ENCODE data around the gene FASTK. TPM values are rescaled to one million over a fixed set of nuclear protein-coding genes. Genes with fewer than 3 reads are reported as not detected.

FASTK gene
- total and polyA plus RNA-seq, 7 donors = 87.1 to 194 (median 126) TPM

DNA sequence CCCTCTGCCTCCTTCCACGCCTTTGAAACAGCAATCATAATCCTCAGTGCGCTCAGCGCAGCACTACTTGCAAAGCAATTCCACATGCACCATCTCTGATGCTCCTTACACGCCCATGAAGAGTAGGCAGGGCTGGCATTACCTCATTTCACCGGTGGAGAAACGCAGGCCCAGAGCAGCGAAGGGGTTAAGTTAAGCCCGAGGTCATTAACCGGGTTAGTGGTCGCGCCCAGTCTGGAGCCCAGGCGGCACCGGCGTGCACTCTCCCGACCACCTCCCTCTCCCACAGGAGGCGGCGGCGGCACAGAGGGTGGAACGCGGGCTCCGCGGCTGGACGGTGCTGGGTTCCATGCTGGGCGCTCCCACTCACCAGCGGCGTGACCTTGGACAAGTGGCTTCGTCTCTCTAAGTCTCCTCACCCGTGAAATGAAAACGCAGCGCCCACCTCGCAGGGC is 515 bp downstream of the FASTK start:
- DNase-seq (peak in 1 of 2 donors; percentile 42), ATAC-seq (peak; percentile 7 to 21 (median 15))
- H3K36me3 ChIP-seq (ENCODE audit: insufficient read depth in 1 of 2, low read depth in 1 of 2) = peaks cover 4 to 30% of the 10 kb centered on the region in 2 donors
- H3K27me3 ChIP-seq (ENCODE audit: insufficient read depth in 3 of 3, low read length in 2 of 3) = no peaks in the 10 kb centered on the region
- intact Hi-C loops (cut with DNase I) = no loop called here
- peaks cover 44% of the 10 kb centered on the region for H3K4me1 ChIP-seq
- TF ChIP-seq, protein P1, sequence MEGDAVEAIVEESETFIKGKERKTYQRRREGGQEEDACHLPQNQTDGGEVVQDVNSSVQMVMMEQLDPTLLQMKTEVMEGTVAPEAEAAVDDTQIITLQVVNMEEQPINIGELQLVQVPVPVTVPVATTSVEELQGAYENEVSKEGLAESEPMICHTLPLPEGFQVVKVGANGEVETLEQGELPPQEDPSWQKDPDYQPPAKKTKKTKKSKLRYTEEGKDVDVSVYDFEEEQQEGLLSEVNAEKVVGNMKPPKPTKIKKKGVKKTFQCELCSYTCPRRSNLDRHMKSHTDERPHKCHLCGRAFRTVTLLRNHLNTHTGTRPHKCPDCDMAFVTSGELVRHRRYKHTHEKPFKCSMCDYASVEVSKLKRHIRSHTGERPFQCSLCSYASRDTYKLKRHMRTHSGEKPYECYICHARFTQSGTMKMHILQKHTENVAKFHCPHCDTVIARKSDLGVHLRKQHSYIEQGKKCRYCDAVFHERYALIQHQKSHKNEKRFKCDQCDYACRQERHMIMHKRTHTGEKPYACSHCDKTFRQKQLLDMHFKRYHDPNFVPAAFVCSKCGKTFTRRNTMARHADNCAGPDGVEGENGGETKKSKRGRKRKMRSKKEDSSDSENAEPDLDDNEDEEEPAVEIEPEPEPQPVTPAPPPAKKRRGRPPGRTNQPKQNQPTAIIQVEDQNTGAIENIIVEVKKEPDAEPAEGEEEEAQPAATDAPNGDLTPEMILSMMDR (IDR thresholded peaks at IDR 0.05) = no peak
- peak overlapping the region; percentile 91 for H3K4me3 ChIP-seq
- H3K27ac ChIP-seq = peak overlapping the region; percentile 89
- WGBS, 3 donors = 0 to 1% (median 1%) methylated on average over 27 to 31 of the region's 31 CpGs
- no peaks in the 10 kb centered on the region for H3K9me3 ChIP-seq

DNA sequence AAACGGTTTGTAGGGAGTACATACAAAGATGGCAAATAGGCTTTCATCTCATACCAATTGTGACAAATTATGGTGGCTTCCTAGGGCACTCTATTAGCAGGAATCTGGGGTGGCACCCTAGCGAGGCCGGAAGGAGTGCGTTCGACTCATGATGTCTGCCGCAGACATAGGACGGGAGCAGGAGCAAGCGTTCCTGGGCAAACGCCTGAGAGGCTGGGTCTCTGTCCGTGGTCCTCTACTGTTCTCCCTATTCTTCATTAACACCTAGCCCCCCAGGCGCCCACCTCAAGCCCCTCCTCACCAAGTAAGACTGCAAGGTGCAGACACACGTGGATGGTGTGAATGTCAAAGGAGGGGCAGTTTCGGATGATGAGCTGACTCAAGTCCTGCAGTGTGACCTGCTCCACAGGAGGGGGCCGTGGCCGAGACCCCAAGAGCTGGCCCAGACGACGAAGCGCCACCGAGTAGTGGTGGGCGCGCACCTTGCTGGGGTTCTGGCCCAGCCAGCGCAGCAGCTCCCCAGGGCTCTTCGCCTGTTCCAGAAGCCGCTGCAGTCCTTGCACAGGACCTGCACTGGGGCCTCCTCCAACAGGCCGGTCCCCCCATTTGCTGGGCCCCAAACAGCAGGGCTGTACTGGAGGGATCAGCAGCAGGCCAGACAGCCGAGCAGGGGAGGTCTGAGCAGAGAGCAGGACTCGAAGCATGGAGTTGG is 1.3 kb downstream of the FASTK start:
- Histone ChIP-seq H3K36me3 (ENCODE audit: insufficient read depth in 1 of 2, low read depth in 1 of 2) (peaks cover 4 to 37% of the 10 kb centered on the region in 2 donors), H3K4me3 (peak overlapping the region; percentile 91), H3K9me3 (no peaks in the 10 kb centered on the region), H3K27ac (peak overlapping the region; percentile 89), H3K4me1 (peaks cover 44% of the 10 kb centered on the region), H3K27me3 (ENCODE audit: insufficient read depth in 3 of 3, low read length in 2 of 3) (no peaks in the 10 kb centered on the region)
- no peak for ATAC-seq
- TF ChIP-seq, protein P1 (IDR thresholded peaks at IDR 0.05) = no peak
- intact Hi-C loops (cut with DNase I) = no loop called here
- DNase-seq = peak in 1 of 2 donors; percentile 15
- 69 to 80% (median 72%) methylated on average over 27 of the region's 27 CpGs for WGBS, 3 donors

DNA sequence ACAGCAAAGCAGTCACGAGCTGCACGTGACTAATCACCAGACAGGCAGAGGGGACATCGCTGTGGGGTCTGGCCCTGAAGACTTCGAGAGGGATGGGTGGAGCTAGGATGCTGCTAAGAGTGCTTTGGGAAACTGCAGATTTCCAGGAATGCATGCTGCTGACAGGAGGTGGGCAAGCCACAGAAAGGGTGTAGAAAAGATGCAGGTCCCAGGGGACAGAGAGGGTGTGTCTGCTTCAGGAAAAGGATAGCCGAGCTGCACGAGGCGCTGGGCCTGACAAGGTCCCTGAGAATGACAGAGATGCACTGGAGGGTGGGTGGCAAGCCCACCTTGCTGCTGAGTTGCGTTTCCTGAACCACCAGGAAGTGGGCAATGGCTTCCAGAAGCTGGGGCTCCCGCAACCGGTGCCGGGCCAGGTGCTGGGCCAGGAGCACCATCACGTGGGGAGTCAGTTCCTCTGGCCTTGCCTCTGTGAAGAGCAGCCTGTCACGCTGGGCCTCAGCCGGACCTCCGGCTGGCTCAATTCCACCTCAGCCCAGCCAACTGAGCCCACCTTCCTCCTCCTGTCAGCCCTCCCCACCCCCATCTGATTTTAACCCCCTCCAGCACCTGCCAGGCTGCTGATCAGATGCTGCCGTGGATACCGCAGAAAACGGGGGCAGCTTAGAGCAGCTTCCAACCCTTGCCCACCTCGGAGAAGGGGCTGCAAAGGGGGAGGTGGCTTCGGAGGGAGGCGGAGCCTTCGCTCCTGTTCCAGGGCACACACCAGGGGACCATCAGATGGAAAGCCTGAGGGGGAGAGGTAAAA is 2.2 kb downstream of the FASTK start:
- H3K4me3 ChIP-seq = peak overlapping the region; percentile 91
- TF ChIP-seq, protein P1 (IDR thresholded peaks at IDR 0.05) = no peak
- ATAC-seq = no peak
- H3K27me3 ChIP-seq (ENCODE audit: insufficient read depth in 3 of 3, low read length in 2 of 3) = no peaks in the 10 kb centered on the region
- H3K4me1 ChIP-seq = peaks cover 35% of the 10 kb centered on the region
- no peaks in the 10 kb centered on the region for H3K9me3 ChIP-seq
- H3K27ac ChIP-seq = no peak overlapping the region
- H3K36me3 ChIP-seq (ENCODE audit: insufficient read depth in 1 of 2, low read depth in 1 of 2) = peaks cover 4 to 46% of the 10 kb centered on the region in 2 donors
- WGBS, 3 donors = 33 to 39% (median 34%) methylated on average over 19 to 22 of the region's 22 CpGs
- peak in 1 of 2 donors; percentile 15 for DNase-seq
- intact Hi-C loops (cut with DNase I) = no loop called here

DNA sequence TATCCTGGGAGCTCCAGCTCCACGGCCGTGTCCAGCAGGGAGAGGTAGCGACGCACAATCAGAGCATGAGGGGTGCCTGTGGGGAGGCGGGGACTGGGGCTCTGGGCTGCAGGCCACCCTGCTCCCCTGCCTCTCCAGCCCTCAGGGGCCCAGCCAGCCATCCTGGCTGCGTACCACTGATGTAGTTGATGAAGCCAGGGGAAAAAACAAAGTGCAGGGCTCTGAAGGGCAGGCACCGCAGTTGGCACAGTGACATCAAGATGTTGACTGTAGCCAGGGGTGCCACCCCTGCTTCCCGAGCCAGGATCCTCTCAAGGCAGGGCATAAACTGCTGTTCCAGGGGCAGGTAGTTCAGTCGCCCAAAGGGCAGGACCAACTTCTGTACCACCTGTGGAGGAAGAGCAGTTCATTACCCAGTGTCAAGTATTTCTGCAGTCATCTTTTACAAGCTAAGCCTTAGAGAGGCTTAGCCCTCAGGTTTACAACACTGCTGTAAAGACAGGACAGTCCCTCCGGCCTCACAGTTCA is 2.8 kb downstream of the FASTK start:
- Histone ChIP-seq H3K4me1 (peaks cover 35% of the 10 kb centered on the region), H3K9me3 (no peaks in the 10 kb centered on the region), H3K27me3 (ENCODE audit: insufficient read depth in 3 of 3, low read length in 2 of 3) (no peaks in the 10 kb centered on the region), H3K27ac (no peak overlapping the region), H3K36me3 (ENCODE audit: insufficient read depth in 1 of 2, low read depth in 1 of 2) (peaks cover 4 to 53% of the 10 kb centered on the region in 2 donors), H3K4me3 (no peak overlapping the region)
- DNase-seq (no peak), ATAC-seq (no peak)
- WGBS, 3 donors = 69 to 80% (median 74%) methylated on average over 10 of the region's 10 CpGs
- intact Hi-C loops (cut with DNase I) = no loop called here
- TF ChIP-seq, protein P1 (IDR thresholded peaks at IDR 0.05) = no peak

Data from psoas muscle (tissue), 8 donors.